Naive thymus-derived CD4-positive, alpha-beta T cell (primary cell): ENCODE data around the gene NTRK2. TPM values are rescaled to one million over a fixed set of nuclear protein-coding genes. Genes with fewer than 3 reads are reported as not detected.

Experiments
- ATAC-seq: fragments of 150-1000 bp; cut with Tn5 transposase; 2 replicates; pipeline ENCODE4 v1.10.0; 2021; ENCODE audit warnings: mild to moderate bottlenecking, moderate library complexity
- CTCF ChIA-PET: fragments of 350-600 bp; sonication (Branson Sonifier 250); formaldehyde crosslinking; loops from one replicate; lab custom pipeline; 2021; ENCODE audit warnings: antibody characterized with exemption; lab: Charles Lee
- POLR2A ChIA-PET: fragments of 350-600 bp; sonication (Branson Sonifier 250); formaldehyde crosslinking; loops from one replicate; lab custom pipeline; 2021; ENCODE audit warnings: antibody characterized with exemption, inconsistent platforms; lab: Charles Lee
- DNase-seq, 9 donors: peaks; one replicate each; pipeline versions ENCODE4 v3.0.0 to v3.0.0-alpha.2; 2020 to 2022; ENCODE audit warnings: mixed read lengths in 1 of 9
- H3K27ac ChIP-seq: one replicate; pipeline ENCODE4 v1.7.0; 2013; ENCODE audit warnings: mild to moderate bottlenecking, low read depth, low read length, moderate library complexity
- H3K27me3 ChIP-seq, 2 donors: one replicate each; pipeline ENCODE4 v1.7.0; 2013; ENCODE audit warnings: low read length in 2 of 2, mild to moderate bottlenecking in 2 of 2, moderate library complexity in 2 of 2; ENCODE audit not compliant: control insufficient read depth in 2 of 2, insufficient read depth in 2 of 2
- H3K36me3 ChIP-seq, 3 experiments: 1 replicate in 2 of 3; 2 replicates in 1 of 3; pipeline ENCODE4 v1.7.0; 2013; ENCODE audit warnings: low read length in 3 of 3, mild to moderate bottlenecking in 3 of 3, moderate library complexity in 1 of 3; ENCODE audit not compliant: insufficient read depth in 3 of 3, control insufficient read depth in 2 of 3
- H3K4me1 ChIP-seq, 2 donors: one replicate each; pipeline ENCODE4 v1.7.0; 2013; ENCODE audit warnings: low read length in 2 of 2, mild to moderate bottlenecking in 2 of 2, moderate library complexity in 1 of 2; ENCODE audit not compliant: control insufficient read depth in 2 of 2, insufficient read depth in 2 of 2
- H3K4me3 ChIP-seq: 2 replicates; pipeline ENCODE4 v1.7.0; 2013; ENCODE audit warnings: mild to moderate bottlenecking, low read length
- H3K9me3 ChIP-seq, 3 experiments: 1 replicate in 2 of 3; 2 replicates in 1 of 3; pipeline ENCODE4 v1.7.0; 2013; ENCODE audit warnings: low read length in 3 of 3; ENCODE audit not compliant: control insufficient read depth in 2 of 3
- H3K27ac Mint-ChIP-seq, 9 donors: one replicate each; pipeline ENCODE4 v1.8.0; 2020 to 2022; ENCODE audit warnings: mixed read lengths in 9 of 9, mild to moderate bottlenecking in 8 of 9, moderate library complexity in 5 of 9, inconsistent platforms in 2 of 9
- H3K27me3 Mint-ChIP-seq, 5 donors: one replicate each; pipeline ENCODE4 v1.8.0; 2021 to 2022; ENCODE audit warnings: mixed read lengths in 5 of 5, mild to moderate bottlenecking in 1 of 5
- H3K36me3 Mint-ChIP-seq, 5 donors: one replicate each; pipeline ENCODE4 v1.8.0; 2020 to 2022; ENCODE audit warnings: mixed read lengths in 5 of 5, mild to moderate bottlenecking in 3 of 5, inconsistent platforms in 1 of 5
- H3K4me1 Mint-ChIP-seq, 7 donors: one replicate each; pipeline ENCODE4 v1.8.0; 2020 to 2022; ENCODE audit warnings: mixed read lengths in 7 of 7, mild to moderate bottlenecking in 3 of 7, inconsistent platforms in 1 of 7
- H3K4me3 Mint-ChIP-seq, 10 donors: one replicate each; pipeline ENCODE4 v1.8.0; 2020 to 2022; ENCODE audit warnings: mild to moderate bottlenecking in 10 of 10, mixed read lengths in 10 of 10, moderate library complexity in 6 of 10, inconsistent platforms in 2 of 10
- H3K9me3 Mint-ChIP-seq, 11 donors: one replicate each; pipeline ENCODE4 v1.8.0; 2020 to 2022; ENCODE audit warnings: mixed read lengths in 11 of 11, mild to moderate bottlenecking in 4 of 11, inconsistent platforms in 1 of 11, moderate library complexity in 1 of 11
- intact Hi-C, 2 donors: fragments of 100-400 bp; cut with micrococcal nuclease; formaldehyde crosslinking; loops; one replicate each; pipeline ENCODE4 v1.15.1; 2023
- polyA plus RNA-seq, 2 donors: library from polyadenylated mRNA; unstranded; fragments of 300-500 nt; fragmentation: Illumina TruSeq; gene quantifications; one replicate each; pipeline ENCODE4 v1.2.3, GENCODE V29; 2021
- total RNA-seq, 6 experiments: library from RNA in 5 of 6; stranded (reverse) in 5 of 6; gene quantifications; 1 replicate in 5 of 6; 2 replicates in 1 of 6; pipeline ENCODE4 v1.2.3 and lab custom pipeline; 2021 to 2026

The NTRK2 gene
- total and polyA plus RNA-seq, 7 experiments from 2014 or later, result 0.07 to 1.2 TPM; not detected in 5

DNA sequence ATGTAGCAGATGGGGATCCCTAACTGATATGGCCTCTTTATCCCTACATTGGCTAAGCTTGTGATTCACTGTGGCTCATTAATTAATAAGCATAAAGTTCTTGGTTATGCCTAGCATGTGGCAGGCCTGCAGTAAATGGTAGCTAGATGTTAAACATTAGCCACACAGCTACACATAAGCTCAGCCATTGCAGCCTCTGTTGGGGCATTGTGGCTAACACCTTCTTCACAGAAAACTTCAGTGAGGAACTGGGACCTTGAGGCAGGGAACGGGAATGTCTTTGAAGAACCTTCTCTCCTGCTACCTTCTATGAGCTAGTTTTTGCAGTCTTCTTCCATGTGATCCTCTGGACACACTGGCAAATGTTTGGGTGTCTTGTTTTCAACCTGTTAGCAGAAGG is 338.2 kb downstream of the NTRK2 start:
- H3K9me3 Mint-ChIP-seq, result peaks cover 0 to 7% (median 3%) of the 10 kb centered on the region in 11 donors
- DNase-seq (no peak), ATAC-seq (no peak)
- H3K27ac ChIP-seq, result no peak overlapping the region
- H3K4me1 ChIP-seq, result no peaks in the 10 kb centered on the region
- ChIA-PET POLR2A (no interaction called here), CTCF (no interaction called here)
- H3K27me3 Mint-ChIP-seq, result peaks cover 0 to 12% (median 9%) of the 10 kb centered on the region in 5 donors
- no peak overlapping the region for H3K27ac Mint-ChIP-seq
- H3K4me3 ChIP-seq, result no peak overlapping the region
- intact Hi-C loops, result no loop called here
- H3K36me3 Mint-ChIP-seq, result no peaks in the 10 kb centered on the region
- no peaks in the 10 kb centered on the region for H3K4me1 Mint-ChIP-seq
- H3K9me3 ChIP-seq, result no peaks in the 10 kb centered on the region
- no peaks in the 10 kb centered on the region for H3K27me3 ChIP-seq
- H3K4me3 Mint-ChIP-seq, result no peak overlapping the region
- no peaks in the 10 kb centered on the region for H3K36me3 ChIP-seq

DNA sequence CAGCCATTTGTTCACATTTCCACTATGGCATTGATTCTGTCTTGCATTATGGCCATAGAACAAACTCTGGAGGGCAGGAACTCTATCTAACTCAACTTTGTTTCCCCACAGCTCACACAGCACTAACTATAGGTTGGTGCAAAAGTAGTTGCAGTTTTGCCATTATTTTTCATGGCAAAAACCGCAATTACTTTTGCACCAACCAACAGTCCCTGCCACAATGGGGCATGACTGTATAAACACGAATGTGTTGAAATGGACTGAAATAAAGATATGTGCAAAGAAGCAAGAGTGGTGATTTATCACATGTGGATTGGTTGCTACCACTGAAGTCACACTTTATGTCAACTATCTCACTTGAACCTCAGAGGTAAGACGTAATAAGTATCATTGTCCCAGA is 338.7 kb downstream of the NTRK2 start:
- intact Hi-C loops, result no loop called here
- Mint-ChIP-seq H3K36me3 (no peaks in the 10 kb centered on the region), H3K9me3 (peaks cover 0 to 6% (median 2%) of the 10 kb centered on the region in 11 donors), H3K27me3 (peaks cover 0 to 8% (median 6%) of the 10 kb centered on the region in 5 donors), H3K4me1 (no peaks in the 10 kb centered on the region), H3K27ac (no peak overlapping the region), H3K4me3 (no peak overlapping the region)
- Histone ChIP-seq H3K9me3 (no peaks in the 10 kb centered on the region), H3K27ac (no peak overlapping the region), H3K36me3 (no peaks in the 10 kb centered on the region), H3K4me1 (no peaks in the 10 kb centered on the region), H3K4me3 (no peak overlapping the region), H3K27me3 (no peaks in the 10 kb centered on the region)
- ATAC-seq, result no peak
- no peak for DNase-seq
- ChIA-PET CTCF (no interaction called here), POLR2A (no interaction called here)

DNA sequence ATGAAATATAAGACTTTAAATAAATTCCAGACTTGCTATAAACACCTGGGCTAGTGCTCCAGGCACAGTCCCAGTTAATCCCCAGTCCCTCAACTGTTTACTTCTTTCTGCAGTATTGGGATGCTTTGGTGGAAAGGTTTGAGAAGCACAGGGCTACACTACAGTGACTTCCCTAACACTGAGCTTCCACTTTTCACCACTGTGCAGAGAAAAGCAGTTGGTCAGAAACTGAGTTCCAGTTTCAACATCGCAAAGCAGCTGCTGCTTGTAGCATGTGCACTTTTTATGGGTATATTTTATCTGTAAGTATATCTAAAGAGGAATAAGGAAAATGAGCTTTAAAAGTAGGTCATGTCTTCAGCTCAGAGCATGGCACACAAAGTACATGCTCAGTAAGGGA is 339.7 kb downstream of the NTRK2 start:
- no peak overlapping the region for H3K4me3 ChIP-seq
- H3K27me3 ChIP-seq, result no peaks in the 10 kb centered on the region
- peaks cover 0 to 6% (median 5%) of the 10 kb centered on the region in 5 donors for H3K27me3 Mint-ChIP-seq
- H3K4me1 Mint-ChIP-seq, result no peaks in the 10 kb centered on the region
- intact Hi-C loops, result no loop called here
- POLR2A ChIA-PET, result no interaction called here
- CTCF ChIA-PET, result no interaction called here
- H3K4me3 Mint-ChIP-seq, result no peak overlapping the region
- no peak overlapping the region for H3K27ac ChIP-seq
- DNase-seq, result no peak
- no peaks in the 10 kb centered on the region for H3K4me1 ChIP-seq
- H3K36me3 ChIP-seq, result no peaks in the 10 kb centered on the region
- no peaks in the 10 kb centered on the region for H3K9me3 ChIP-seq
- ATAC-seq, result no peak
- H3K9me3 Mint-ChIP-seq, result peaks cover 0 to 10% (median 0%) of the 10 kb centered on the region in 11 donors
- no peaks in the 10 kb centered on the region for H3K36me3 Mint-ChIP-seq
- H3K27ac Mint-ChIP-seq, result no peak overlapping the region

DNA sequence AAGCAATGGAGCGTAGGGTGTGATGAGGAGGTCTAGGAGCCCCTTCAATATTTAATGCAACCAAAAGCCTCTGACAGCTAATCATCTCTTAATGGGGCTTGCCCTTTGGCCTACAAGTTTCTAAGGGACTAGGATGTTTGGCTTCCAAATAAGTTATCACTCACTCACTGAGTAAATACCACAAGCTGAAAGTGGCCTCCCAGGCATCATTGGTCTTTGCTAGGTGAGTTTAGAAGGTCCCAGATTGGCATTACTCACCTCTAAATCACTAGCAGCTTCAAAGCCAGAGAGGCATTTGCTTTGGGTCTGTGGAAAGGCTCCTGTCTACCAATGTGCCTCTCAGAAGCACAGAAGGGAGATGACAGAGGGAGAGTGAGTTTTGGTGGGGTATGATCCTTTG is 344.2 kb downstream of the NTRK2 start:
- POLR2A ChIA-PET, result no interaction called here
- Histone ChIP-seq H3K27ac (no peak overlapping the region), H3K36me3 (no peaks in the 10 kb centered on the region), H3K4me3 (no peak overlapping the region), H3K9me3 (no peaks in the 10 kb centered on the region), H3K27me3 (no peaks in the 10 kb centered on the region), H3K4me1 (no peaks in the 10 kb centered on the region)
- Mint-ChIP-seq H3K27me3 (peaks cover 0 to 14% (median 0%) of the 10 kb centered on the region in 5 donors), H3K27ac (no peak overlapping the region), H3K9me3 (peaks cover 0 to 12% (median 0%) of the 10 kb centered on the region in 11 donors), H3K4me1 (no peaks in the 10 kb centered on the region), H3K4me3 (no peak overlapping the region), H3K36me3 (no peaks in the 10 kb centered on the region)
- no peak for ATAC-seq
- no peak for DNase-seq
- intact Hi-C loops, result no loop called here
- CTCF ChIA-PET, result no interaction called here

DNA sequence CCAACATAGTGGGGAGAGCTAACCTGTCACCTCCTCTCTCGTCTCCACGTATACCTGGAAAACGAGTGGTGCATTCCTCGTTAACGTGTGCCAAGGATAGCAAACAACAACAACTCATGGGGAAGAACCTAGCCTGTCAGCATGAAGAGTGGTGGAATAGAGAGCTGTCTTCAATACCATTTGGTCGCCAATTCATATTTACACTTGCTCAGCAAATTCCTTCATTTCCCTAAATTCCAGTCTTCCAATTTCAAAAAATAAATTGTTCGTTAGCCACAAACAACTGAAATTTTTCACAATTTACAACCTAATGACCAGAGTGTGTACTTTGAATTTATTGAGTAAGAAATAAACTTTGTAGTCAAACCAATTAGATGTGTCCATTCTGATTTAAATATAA is 344.8 kb downstream of the NTRK2 start:
- intact Hi-C loops, result no loop called here
- no peak overlapping the region for H3K4me3 Mint-ChIP-seq
- Histone ChIP-seq H3K36me3 (no peaks in the 10 kb centered on the region), H3K9me3 (no peaks in the 10 kb centered on the region), H3K4me1 (no peaks in the 10 kb centered on the region), H3K27me3 (no peaks in the 10 kb centered on the region), H3K27ac (no peak overlapping the region), H3K4me3 (no peak overlapping the region)
- no peaks in the 10 kb centered on the region for H3K36me3 Mint-ChIP-seq
- H3K27ac Mint-ChIP-seq, result no peak overlapping the region
- DNase-seq (no peak), ATAC-seq (no peak)
- H3K4me1 Mint-ChIP-seq, result no peaks in the 10 kb centered on the region
- peaks cover 0 to 14% (median 0%) of the 10 kb centered on the region in 5 donors for H3K27me3 Mint-ChIP-seq
- ChIA-PET POLR2A (no interaction called here), CTCF (no interaction called here)
- H3K9me3 Mint-ChIP-seq, result peaks cover 0 to 12% (median 0%) of the 10 kb centered on the region in 11 donors

DNA sequence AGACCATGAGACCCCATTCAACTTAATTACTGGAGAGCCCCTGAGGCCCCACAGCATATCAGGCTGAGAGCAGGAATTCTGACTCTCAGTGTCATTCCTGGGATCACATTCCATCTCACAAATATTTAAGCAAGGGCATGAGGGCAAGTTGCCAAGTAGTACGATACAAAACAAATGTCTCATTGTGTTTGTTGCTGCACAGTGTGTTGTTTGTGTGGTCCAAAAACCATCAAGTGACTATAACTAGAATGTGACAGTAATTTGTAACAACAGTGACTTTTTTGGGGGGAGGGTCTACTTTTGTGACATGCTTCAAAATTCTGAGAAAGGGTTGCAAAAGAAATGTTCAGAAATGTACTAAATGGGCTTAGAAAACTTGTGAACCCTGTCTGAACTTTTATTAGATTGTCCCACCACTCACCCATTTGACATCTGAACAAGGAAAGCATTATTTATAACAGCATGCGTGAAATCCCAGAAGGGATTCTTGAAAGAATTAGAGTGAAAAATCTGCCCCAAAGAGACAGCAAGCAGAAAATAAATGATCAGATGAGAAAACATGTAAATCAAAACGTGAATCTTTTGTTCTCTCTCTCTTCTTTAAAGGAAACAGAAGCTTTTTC is 347.0 kb downstream of the NTRK2 start:
- no peaks in the 10 kb centered on the region for H3K4me1 Mint-ChIP-seq
- peaks cover 0 to 15% (median 0%) of the 10 kb centered on the region in 11 donors for H3K9me3 Mint-ChIP-seq
- intact Hi-C loops, result no loop called here
- H3K27me3 Mint-ChIP-seq, result peaks cover 0 to 23% (median 0%) of the 10 kb centered on the region in 5 donors
- H3K36me3 ChIP-seq, result no peaks in the 10 kb centered on the region
- no peaks in the 10 kb centered on the region for H3K36me3 Mint-ChIP-seq
- ChIA-PET POLR2A (no interaction called here), CTCF (no interaction called here)
- no peak for ATAC-seq
- DNase-seq, result no peak
- no peak overlapping the region for H3K4me3 ChIP-seq
- H3K4me1 ChIP-seq, result no peaks in the 10 kb centered on the region
- H3K4me3 Mint-ChIP-seq, result no peak overlapping the region
- no peaks in the 10 kb centered on the region for H3K9me3 ChIP-seq
- no peak overlapping the region for H3K27ac Mint-ChIP-seq
- H3K27ac ChIP-seq, result no peak overlapping the region
- no peaks in the 10 kb centered on the region for H3K27me3 ChIP-seq

DNA sequence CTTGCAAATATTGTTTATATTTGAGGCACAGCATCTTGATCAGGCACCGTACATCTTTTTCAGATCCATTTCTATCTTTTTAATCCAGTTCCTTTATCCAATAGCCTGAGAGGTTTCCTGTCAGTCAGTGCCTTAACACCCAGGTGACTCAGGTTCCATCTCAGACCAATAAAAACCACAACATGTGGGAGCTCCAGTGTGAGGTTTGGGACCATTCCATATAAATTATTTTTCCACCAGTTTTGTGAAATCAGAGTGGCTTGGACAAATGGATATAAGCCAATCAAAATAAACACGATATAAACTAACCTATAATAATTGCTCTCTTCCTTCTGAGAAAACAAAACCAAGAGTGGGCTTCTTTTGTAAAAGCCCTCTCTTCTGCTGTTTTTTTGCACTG is 351.3 kb downstream of the NTRK2 start:
- ChIA-PET POLR2A (no interaction called here), CTCF (no interaction called here)
- H3K27me3 Mint-ChIP-seq, result peaks cover 0 to 15% (median 0%) of the 10 kb centered on the region in 5 donors
- no peaks in the 10 kb centered on the region for H3K36me3 Mint-ChIP-seq
- H3K27ac ChIP-seq, result no peak overlapping the region
- ATAC-seq (no peak), DNase-seq (no peak)
- H3K27ac Mint-ChIP-seq, result no peak overlapping the region
- intact Hi-C loops, result no loop called here
- peaks cover 0 to 7% (median 0%) of the 10 kb centered on the region in 11 donors for H3K9me3 Mint-ChIP-seq
- no peaks in the 10 kb centered on the region for H3K36me3 ChIP-seq
- no peaks in the 10 kb centered on the region for H3K4me1 Mint-ChIP-seq
- H3K9me3 ChIP-seq, result no peaks in the 10 kb centered on the region
- H3K4me1 ChIP-seq, result no peaks in the 10 kb centered on the region
- no peak overlapping the region for H3K4me3 ChIP-seq
- H3K27me3 ChIP-seq, result no peaks in the 10 kb centered on the region
- H3K4me3 Mint-ChIP-seq, result no peak overlapping the region
